Left lobe of liver (tissue), 2 donors: ENCODE data around the gene MPC1. TPM values are rescaled to one million over a fixed set of nuclear protein-coding genes. Genes with fewer than 3 reads are reported as not detected.
"Not testable (repeated sequence)": the region's sequence is repeated elsewhere in the genome, so short reads cannot be mapped to it uniquely, and the experiment has no call there.

Experiments
- ATAC-seq: fragments of 200-7000 bp; cut with Tn5 transposase; one replicate; pipeline ENCODE4 v1.9.1; 2020; ENCODE audit warnings: mild to moderate bottlenecking, moderate library complexity
- DNase-seq: peaks from one replicate; pipeline ENCODE4 v3.0.0-alpha.2; 2020; ENCODE audit warnings: low spot score
- total RNA-seq: library from RNA; stranded (reverse); gene quantifications from one replicate; pipeline ENCODE4 v1.2.1, GENCODE V29; 2021
- donor health status: DM: no; HTN: no; CAD: no; lungs with moderate emphysema.
- donor health status: DM: no; HTN: yes; CAD: no.

Gene MPC1
- total RNA-seq, 1 donor from 2014 or later: 120 TPM

DNA sequence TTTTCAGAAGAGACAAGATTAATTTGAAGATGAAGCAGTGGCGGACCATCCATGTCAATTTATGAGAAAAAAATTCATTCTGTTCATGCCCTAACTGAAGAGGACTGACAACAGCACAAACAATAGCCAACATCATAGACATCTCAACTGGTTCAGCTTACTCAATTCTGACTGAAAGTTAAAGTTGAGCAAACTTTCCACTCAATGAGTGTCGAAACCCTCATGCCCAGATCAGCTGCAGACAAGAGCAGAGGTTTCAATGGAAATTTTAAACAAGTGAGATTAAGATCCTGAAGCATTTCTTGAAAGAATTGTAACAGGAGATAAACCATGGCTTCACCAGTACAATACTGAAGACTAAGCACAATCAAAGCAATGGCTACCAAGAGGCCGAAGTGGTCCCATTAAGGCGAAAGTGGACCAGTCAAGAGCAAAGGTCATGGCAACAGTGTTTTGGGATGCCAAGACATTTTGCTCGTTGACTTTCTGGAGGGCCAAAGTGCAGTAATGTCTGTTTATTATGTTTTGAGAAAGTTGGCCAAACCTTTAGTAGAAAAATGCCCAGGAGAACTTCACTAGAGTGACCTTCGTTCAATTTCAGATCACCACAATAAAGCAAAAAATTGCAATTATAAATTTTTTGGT is 34.3 kb downstream of the MPC1 start:
- ATAC-seq (peak; percentile 73), DNase-seq (peak; percentile 63)

DNA sequence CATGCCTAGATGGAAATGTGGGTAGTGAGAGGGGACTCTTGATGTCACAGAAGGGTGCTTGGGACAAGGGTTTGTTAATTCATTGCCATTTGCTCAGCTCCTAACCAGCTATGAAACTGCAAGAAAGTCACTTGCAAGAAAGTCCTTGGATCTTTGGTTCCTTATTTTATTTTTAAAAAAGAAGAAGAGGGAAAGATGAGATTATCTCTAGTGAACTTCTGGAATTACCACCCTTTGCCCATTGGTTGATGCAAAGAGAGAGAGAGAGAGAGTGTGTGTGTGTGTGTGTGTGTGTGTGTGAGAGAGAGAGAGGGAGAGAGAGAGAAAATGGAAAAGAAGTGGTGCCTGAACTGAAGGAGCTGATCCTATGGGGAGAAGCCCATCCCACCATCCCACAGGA is 35.8 kb downstream of the MPC1 start:
- DNase-seq: no peak

DNA sequence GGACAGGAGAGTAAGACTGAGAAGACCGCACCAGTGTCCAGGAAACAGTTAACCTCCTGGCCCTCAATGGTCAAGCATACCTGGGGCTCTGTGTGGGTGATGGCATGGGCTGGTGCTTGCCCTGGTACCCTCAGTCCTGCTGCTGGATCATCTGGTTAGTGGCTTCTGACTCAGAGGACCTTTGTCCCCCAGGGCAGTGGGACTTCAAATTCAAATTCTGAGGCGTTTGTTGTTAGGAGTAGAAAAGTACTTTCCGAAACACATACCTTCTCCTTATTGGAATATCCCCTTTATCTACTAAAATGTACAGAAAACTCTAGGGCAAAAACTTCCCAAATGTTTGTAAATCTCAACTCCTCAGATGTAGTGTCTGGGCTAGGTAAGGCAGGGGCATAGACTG is 36.3 kb downstream of the MPC1 start:
- ATAC-seq (no peak), DNase-seq (no peak)

More for the DNA sequence above, 35.8 kb downstream of the MPC1 start:
- no peak for ATAC-seq

DNA sequence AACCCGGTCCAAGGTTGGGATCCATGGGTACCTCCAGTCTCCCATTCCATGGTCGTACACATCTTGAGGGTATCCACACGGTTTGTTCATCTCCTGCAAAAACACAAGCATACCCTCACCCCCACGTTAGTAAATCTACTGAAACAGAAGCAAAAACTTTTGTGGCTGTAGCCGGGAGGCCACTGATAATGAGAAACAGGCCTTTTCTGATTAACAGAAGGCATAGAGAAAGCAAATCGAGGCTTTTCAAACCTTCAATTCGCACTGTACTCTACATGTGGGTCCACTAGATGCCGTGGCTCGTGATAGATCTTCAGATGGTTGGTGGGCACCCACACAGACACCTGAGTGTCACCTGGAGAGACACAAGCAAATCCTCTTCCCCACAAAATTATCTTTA is 37.1 kb downstream of the MPC1 start:
- not testable (repeated sequence) for ATAC-seq, DNase-seq

DNA sequence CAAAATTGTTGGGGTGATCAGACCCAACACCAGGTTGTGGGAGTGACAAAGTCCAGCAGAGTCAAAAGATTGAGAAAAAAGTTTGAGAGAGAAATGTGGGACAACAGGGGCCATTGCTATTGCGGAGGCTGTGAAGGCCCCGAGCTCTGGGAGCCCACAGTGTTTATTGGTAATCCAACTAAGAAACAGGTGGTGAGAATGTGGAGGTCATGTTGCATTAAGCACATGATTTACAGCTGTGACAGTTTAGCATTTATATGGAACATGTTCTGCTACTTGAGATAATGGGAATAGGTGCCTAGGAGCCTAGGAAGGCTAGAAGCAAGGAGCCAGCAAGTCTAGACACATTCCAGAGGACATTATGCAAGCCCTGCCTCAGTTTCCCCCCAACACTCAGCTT is 37.8 kb downstream of the MPC1 start:
- not testable (repeated sequence) for DNase-seq, ATAC-seq

DNA sequence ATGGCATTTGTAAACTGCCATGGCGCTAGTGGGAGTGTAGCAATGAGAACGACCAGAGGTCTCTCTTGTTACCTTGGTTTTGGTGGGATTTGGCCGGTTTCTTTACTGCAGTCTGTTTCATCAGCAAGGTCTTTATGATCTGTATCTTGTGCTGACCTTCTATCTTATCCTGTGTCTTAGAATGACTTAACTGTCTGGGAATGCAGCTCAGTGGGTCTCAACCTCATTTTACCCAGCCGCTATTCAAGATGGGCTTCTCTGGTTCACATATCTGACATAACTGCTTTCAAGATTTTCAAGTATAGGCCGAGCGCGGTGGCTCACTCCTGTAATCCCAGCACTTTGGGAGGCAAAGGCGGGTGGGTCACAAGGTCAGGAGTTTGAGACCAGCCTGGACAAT is 38.5 kb downstream of the MPC1 start:
- DNase-seq: no peak
- no peak for ATAC-seq

DNA sequence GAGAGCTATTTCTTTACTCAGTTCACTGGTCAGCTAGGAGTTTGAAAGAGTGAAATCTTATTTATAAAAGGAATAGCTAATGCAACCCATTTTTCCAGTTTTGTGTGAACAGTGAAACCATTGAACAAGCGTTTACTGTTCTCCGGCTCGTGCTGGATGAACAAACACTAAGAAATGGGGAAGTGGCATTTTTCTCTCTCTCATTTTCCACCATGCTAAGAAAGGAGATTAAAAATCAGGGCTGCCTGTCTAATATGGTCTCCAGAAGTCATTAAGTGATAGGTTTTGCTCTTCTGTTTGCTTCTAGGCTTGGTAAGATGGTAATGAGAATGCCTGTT is 39.6 kb downstream of the MPC1 start:
- ATAC-seq (no peak), DNase-seq (no peak)

DNA sequence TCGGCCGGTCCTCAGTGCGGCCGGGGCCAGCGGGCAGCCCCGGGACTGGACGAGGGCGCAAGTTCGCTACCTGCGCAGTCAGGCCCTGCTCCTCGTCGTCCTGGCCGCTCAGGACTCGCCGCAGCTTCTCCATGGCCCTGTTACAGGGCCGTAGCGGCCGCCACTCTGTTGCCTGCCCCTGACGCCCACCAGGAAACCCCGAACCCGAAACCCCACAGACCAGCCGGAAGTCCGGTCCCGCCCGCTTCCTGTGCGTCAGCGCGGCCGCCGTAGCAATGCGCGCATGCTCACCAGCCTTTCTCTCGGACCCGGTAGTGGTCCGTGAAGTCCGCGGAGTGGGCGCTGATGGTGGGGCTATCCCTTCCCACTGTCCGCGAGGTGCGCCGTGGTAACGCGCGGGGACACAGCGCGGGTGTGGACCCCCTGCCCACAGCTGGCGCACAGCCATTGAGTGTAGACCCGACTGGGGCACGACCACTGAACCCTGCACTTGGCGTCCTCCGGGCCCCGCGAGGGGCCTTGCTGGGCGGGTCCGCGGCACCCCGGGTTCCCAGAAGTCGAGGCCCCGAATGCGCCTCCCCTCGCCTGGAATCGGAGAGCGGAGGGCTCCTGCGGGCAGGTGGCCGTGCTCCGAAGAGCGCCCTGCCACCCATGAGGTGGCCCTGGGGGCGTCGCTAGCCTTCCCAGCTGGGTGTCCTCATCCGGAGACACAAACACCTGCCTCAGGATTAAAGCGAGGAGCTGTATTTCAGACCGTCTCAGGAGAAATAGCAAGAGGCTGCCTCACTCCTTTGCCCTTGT is 40.2 kb downstream of the MPC1 start, which contains the start of gene SFT2D1:
TSS of gene SFT2D1 (minus strand) at position 197 of the 801 bp plus-strand sequence. CDS start at position 133, 64 bp downstream.
- ATAC-seq: peak; percentile 97

DNA sequence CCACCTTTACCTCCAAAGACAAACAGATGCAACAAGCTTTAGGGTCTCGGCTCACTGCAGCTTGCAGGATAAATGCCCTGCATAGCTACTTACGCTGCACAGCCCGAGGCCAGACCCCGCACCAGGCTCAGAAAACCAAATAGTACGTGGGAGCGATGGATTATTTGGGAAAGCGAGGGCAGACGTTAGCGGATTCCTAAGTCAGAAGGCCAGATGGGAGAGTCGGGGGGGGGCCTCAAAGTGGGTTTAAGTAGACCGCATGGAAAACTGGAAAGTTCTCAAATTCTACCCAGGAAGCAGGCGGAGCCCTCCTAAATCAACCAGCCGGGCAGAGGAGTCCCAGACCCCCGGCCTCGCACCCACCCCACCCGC is 40.8 kb downstream of the MPC1 start:
- DNase-seq (no peak), ATAC-seq (peak; percentile 22)

More for the DNA sequence above, 40.2 kb downstream of the MPC1 start, which contains the start of gene SFT2D1:
- peak; percentile 85 for DNase-seq

DNA sequence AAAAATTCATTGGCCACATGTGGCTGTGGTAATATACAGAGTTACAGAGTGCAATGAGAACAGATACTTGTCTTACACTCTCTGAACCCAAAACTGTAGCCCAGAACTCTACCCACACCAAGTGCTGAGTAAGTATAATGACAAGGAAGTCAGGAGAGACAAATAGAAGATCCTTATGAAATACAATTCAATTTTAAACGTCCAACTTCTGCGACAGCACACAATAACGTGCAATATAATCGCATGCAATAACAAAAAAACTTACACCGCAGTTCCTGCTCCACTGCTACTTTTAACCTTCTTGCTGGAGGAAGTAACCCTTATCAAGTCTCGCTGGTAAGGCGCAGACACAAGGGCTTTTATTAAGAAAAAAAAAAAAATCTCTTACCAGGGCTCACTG is 41.3 kb downstream of the MPC1 start:
- DNase-seq: no peak
- ATAC-seq: no peak

DNA sequence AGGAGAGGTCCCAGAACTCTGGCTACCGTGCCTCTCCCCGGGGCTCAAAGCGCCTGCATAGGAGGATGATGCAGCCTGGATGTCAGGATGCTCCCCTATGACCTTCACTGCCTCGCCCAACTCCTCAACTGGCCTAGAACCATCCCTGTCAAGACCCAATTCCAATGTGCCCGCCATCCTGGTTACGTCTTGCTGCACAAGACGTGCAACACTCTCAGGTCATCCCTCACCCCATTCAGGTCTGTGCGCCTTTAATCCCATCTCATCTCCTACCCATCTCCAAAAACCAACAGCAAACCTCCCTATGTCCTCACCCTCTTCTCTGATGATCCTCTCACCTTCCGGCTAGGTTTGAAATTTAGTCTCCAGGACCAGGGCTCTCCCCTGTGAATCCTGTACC is 43.9 kb downstream of the MPC1 start:
- no peak for DNase-seq
- no peak for ATAC-seq

DNA sequence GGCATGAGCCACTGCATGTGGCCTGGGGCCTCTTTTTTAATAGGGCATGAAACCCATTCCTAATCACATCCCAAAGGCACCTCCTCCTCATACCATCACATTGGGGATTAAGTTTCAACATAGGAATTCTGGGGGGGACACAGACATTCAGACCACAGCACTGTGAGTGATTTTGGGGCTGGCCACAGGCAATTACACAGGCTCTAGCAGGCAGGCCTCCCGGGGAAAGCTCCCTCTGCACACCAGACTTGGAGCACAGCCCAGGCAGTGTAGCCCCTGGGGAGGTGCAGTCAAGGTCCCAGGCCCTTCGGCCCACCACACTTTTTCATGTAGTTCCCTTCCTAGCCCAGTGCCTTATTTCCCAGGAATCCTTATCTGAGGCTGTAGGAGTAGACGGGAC is 45.9 kb downstream of the MPC1 start:
- ATAC-seq (no peak), DNase-seq (no peak)

DNA sequence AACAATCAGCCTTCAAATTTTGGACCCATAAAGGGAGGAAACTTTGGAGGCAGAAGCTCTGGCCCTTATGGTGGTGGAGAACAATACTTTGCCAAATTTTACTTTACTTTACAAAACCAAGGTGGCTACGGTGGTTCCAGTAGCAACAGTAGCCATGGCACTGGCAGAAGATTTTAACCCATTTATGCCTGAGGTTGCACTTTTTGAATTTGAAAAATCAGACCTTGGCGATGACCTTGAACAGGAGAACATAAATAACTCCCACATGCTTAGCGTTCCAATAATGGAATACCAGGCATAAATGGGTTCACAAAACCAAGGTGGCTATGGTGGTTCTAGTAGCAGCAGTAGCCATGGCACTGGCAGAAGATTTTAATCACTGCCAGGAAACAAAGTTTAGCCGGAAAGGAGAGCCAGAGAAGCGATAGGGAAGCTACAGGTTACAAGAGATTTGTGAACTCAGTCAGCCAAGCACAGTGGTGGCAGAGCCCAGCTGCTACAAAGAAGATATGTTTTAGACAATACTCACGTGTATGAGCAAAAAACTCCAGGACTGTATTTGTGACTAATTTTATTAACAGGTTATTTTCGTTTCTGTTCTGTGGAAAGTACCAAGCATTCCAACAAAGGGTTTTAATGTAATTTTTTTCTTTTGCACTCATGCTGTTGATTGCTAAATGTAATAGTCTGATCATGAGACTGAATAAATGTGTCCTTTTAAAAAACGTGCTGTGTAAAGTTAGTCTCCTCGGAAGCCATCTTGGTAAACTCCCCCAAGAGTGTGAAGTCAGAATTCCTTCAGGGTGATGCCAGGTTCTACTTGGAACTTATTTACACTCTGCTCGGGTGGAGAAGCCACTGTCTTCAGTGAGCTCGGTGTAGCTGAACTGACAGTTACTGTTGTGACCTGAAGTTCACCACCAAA is 47.1 kb downstream of the MPC1 start:
- ATAC-seq (no peak), DNase-seq (no peak)

DNA sequence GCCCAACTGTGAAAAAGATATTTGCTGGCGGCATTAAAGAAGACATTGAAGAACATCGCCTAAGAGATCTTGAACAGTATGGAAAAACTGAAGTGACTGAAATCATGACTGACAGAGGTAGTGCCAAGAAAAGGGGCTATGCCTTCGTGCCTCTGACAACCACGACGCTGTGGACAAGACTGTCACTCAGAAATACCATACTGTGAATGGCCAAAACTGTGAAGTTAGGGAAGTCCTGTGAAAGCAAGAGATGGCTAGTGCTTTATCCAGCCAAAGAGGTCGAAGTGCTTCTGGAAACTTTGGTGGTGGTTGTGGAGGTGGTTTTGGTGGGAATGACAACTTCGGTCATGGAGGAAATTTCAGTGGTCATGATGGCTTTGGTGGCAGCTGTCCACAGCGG is 47.9 kb downstream of the MPC1 start:
- DNase-seq (no peak), ATAC-seq (no peak)

DNA sequence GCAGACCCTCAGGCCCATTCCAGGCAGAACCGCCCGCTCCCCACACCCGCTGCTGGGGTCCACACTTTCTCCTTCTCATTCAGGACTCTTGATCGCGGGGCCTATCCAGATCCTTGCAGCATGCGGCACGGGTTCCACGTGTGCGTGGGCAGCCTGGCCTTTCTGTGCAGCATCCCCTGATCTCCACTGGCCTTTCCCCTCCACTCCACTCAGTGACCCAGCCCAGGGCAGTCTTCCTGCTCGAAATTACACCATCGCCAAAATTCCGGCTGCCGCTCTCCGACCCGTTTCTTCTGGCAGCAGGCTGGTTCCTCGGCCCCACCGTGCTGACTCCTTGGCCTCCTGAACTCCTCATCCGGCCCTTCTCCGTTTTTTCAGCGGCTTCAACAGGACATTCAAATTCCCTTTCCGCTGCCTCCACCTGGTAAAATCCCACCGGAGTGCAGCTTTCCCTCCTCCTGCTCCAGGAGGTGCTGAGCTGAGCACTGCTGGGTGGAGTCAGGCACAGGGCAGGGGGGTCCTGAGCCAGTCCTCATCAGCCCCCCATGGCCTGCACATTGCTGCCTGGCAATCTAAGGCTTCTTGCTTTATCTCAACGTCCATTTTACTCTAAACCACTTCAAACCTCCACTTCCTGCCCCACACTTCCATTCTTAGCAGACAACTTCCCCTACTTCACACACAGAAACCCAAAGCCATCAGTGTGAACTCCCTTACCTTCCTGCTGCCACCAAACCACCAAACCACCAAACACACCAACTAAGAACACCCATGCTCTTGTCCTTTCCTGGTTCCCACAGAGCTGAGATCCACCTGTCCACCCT is 49.4 kb downstream of the MPC1 start:
- DNase-seq (no peak), ATAC-seq (no peak)

DNA sequence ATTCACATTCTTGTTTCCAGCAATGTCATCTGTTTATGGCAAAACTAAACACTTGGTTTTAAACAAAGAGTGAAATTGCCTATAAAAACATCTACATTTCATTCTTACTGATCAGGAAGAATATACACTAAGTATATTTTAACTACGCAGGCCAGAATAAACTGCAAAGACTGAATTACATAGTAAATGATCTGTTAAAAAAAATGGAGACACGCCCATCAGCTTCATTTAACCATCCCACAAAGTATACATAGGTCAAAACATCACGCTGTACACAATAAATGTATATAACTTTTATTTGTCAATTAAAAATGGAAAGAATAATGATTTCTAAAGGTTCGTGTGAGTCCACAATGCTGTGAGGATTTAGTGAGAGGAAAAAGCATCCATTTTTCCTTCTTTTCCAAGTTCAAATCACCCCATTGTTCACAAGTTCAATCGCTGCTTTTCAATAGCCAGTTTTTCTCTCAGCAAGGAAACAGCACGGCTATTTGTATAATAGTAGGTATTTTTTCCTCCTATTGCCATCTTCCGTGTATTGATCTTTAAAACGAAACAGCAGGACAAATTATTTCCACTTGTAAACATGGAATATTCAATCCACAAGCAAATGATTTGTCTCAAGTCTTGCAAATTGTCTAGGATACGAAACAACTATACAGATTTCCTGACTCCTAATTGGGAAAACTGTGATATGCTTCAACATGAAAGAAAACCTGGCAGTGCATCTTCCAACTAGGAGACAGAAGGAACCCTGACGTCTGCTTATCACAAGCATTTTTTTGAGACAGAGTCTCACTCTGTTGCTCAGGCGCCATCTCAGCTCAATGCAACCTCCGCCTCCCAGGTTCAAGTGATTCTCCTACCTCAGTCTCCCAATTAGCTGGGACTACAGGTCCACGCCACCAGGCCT is 51.0 kb downstream of the MPC1 start:
- DNase-seq (no peak), ATAC-seq (no peak)

DNA sequence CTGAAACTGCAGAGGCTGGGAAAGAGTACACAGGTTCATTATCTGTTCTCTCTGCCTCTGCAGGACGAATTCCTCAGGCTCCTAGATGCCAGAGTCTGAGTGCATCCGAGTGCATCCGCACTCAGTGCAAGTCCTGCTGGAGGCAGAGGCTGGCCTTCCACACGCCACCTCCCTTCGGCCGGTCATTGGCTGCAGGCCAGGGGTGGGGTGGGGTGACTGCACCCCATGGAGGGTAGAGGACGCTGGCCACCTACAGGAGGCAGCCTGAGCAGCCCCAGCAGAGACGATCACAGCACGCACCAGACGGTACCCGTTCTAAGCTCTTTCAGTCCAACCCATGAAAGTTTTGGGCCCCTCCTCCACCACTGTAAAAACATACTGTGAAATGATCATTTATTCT is 52.1 kb downstream of the MPC1 start:
- ATAC-seq: peak; percentile 97
- peak; percentile 83 for DNase-seq

DNA sequence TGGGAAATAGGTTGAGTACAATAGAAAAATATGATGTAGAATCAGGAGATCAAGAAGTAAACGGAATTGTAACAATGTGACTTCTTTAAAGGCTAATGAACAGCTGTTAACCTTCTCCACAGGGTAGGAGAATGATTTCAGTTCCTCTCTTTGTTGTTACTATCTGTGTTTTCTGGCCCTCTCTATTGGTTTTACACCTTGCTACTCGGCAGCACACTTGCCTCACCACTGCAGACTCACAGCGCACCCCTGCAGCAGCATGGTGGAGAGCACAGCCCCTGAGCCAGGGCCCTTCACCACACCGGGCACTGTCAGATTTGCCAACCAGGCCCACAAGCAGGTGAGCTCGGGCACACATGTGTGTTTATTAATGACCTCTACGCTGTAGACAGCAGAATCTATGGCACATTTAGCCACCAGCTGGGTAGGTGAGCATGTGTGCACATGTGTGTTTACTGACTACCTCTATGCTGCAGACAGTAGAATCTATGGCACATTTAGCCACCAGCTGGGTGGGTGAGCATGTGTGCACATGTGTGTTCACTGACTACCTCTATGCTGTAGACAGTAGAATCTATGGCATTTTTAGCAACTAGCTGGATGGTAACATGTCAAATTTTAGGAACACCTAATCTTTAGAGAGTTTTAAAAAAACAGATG is 57.2 kb downstream of the MPC1 start:
- ATAC-seq: no peak
- DNase-seq: no peak

DNA sequence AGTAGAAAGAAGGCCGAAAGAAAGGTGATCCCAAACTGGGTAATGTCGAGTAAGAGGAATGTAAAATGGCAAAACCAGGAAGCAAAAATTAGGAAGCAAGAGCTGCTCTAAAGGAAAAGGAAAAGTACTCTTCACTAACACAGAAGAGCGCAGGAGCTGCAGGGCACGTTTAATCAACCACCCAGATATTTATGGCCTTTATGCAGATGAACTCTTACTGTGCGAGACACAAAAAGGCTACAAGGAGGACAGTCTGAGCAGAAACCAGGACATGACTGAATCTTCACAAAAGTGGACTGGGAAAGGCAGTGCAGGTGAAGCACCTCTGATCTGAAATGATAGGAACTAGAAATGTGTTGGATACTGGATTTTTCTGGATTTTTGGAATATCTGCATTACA is 59.3 kb downstream of the MPC1 start:
- ATAC-seq (no peak), DNase-seq (no peak)
